HFF-Myc (cell line): ENCODE results near the gene RNU4-1.
A peak's percentile ranks its signal among the peaks of the same experiment; 100 is the strongest.
"Not testable (repeated sequence)": the region's sequence is repeated elsewhere in the genome, so short reads cannot be mapped to it uniquely, and the experiment has no call there.

Experiments used
- DNase-seq: peaks from one replicate; pipeline ENCODE4 v3.0.0-alpha.2; 2011; ENCODE audit warnings: low read depth; ENCODE audit errors: extremely low read depth
- H3K4me3 ChIP-seq: replicated peaks from 2 replicates; pipeline ENCODE4 v1.5.1; 2011; ENCODE audit warnings: low read depth, mild to moderate bottlenecking, control low read depth, low read length
- TF ChIP-seq, protein P1 (sequence below): IDR thresholded peaks from 2 replicates; pipeline ENCODE4 v1.5.1; 2012; ENCODE audit warnings: mild to moderate bottlenecking, low read depth, low read length, control low read depth; ENCODE audit errors: missing control alignments

Gene RNU4-1

DNA sequence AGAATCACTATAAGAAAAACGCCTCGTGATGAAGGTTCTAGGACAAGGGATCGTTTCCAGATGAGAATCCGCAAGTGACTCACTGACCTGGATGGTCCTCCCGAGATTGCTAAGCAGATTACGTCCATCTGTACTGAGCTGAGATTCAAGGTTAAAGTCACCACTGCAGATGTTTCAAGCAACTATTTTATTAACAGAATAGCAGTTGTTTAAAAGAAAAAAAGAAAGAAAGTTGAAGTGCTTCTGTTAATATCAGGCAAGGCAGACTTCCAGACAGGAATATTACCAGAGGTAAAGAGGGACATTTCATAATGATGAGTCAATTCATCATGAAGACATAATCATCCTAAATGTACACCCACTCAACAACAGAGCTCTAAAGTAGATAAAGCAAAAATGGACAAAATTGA, 45.4 kb downstream of the RNU4-1 start:
- peak overlapping the region; percentile 24; the same call in 1 of the 2 replicates for H3K4me3 ChIP-seq
- peak; percentile 88 for DNase-seq
- TF ChIP-seq, protein P1, sequence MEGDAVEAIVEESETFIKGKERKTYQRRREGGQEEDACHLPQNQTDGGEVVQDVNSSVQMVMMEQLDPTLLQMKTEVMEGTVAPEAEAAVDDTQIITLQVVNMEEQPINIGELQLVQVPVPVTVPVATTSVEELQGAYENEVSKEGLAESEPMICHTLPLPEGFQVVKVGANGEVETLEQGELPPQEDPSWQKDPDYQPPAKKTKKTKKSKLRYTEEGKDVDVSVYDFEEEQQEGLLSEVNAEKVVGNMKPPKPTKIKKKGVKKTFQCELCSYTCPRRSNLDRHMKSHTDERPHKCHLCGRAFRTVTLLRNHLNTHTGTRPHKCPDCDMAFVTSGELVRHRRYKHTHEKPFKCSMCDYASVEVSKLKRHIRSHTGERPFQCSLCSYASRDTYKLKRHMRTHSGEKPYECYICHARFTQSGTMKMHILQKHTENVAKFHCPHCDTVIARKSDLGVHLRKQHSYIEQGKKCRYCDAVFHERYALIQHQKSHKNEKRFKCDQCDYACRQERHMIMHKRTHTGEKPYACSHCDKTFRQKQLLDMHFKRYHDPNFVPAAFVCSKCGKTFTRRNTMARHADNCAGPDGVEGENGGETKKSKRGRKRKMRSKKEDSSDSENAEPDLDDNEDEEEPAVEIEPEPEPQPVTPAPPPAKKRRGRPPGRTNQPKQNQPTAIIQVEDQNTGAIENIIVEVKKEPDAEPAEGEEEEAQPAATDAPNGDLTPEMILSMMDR, result no peak

DNA sequence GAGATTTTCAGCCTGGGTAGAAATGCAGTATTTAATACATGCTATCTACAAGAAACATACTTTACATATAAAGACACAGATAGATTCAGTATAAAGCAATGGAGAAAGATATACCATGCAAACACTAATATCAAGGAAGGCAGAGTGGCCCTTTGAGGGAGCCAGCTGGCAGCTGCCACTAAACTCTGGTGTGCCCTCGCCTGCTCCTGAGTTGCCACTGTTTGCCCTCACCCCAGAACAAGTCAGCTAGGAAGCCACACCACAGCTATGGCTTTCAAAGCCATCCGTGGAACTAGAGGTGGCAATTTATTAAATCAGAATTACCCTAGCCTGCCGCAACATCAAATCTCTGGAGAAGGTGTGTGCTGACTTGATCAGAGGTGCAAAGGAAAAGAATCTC, 45.9 kb downstream of the RNU4-1 start:
- TF ChIP-seq, protein P1, result no peak
- DNase-seq, result no peak
- peak overlapping the region; percentile 24; the same call in 1 of the 2 replicates for H3K4me3 ChIP-seq

DNA sequence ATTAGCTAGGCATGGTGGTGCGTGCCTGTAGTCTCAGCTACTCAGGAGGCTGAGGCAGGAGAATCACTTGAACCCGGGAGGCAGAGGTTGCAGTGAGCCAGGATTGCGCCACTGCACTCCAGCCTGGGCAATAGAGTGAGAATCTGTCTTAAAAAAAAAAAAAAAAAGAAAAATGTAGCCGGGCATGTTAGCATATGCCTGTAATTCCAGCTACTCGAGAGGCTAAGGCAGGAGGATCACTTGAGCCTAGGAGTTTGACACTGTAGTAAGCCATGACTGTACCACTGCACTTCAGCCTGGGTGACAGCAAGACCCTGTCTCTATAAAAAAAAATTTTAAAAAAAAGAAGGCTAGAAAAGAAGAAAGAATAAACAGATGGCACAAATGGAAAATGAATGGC, 46.3 kb downstream of the RNU4-1 start:
- not testable (repeated sequence) for DNase-seq, H3K4me3 ChIP-seq
